WI38 (cell line): Measurements from ENCODE around the gene KRT13.

Experiments used
- H3K4me3 ChIP-seq: 2 replicates; pipeline ENCODE4 v1.5.1; 2011; ENCODE audit warnings: low read depth, mild to moderate bottlenecking, control low read depth, low read length
- CTCF ChIP-seq: IDR thresholded peaks from 2 replicates; pipeline ENCODE4 v1.5.1; 2012; ENCODE audit warnings: low read depth, mild to moderate bottlenecking, control low read depth, low read length

KRT13 gene

GRCh38 chr17:41522301-41523224 lies 17.2 kb upstream of the KRT13 start:
- no peak for TF ChIP-seq CTCF
- H3K4me3 ChIP-seq = no peak overlapping the region

DNA sequence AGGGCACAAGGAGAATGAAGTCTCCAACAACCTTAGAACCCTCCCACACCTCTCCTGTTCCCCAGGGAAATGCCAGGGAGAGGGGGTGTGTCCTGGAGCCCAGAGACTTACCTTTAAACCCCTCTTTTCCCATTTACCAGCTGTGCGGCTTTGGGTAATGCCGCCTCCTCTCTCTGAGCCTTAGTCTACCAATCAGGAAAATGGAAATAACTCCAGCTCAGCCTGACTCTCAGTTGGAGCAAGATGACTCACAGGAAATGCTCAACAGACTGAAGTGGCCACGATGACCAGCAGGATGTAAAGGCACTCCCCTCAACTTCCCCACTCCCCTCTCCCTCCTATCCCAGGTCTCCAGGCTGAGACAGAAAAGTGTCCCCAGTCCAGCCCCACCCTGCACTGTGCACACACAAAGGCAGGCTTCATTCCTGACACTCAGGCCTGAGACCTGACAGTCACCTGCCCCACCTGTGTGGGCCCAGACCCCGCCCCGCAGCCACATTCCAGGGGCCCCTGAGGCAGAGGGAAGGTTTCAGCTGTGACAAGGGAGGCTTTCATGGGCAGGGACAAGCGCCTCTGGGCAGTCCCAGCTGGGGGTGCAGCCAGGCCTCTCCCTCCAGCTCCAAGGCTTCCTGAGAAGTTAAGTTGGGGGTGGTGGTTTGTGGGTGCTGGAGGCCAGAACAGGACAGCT lies 16.3 kb upstream of the KRT13 start:
- no peak overlapping the region for H3K4me3 ChIP-seq
- no peak for TF ChIP-seq CTCF

- no peak for TF ChIP-seq CTCF
- no peak overlapping the region for H3K4me3 ChIP-seq
These were observed 15.6 kb upstream of the KRT13 start for GRCh38 chr17:41520821-41521521.

DNA sequence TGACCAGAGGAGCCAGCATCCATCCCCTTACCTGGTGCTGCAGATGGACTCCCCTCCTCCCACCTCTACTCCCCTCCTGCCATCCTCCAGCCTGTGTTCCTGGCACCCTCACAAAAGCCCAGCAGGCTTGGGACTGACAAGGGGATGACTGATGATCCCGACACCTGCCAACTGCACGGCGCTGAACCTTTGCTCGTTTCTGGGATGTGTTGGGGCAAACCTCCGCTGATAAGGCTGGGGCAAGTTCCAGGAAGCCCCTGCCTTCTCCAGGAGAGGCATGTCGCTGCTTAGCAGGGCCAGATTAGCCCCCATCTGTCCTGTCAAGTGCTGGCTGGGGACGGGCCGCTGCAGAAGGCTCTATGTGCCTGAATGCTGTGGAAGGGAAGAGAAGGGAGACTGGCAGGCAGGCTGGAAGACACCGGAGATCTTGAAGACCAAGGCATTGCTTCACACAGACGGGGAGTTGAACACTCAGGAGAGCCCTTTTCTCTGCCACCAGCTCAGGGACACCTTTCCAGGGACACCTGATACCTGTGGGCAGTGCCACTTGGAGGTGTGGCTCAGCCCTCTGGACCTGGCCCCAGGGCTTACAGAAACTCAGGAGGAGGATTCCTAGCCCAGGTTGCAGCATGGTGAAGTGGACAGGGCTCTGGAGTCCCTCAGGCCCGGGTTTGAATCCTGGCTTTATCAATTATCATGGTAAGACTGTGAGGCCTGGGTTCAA lies 14.3 kb upstream of the KRT13 start:
- no peak for TF ChIP-seq CTCF
- no peak overlapping the region for H3K4me3 ChIP-seq

- H3K4me3 ChIP-seq = no peak within 1 kb of the TSS
- TF ChIP-seq CTCF = no peak
These were observed 13.5 kb upstream of the KRT13 start, which contains the start of gene KRT15 for GRCh38 chr17:41518789-41519449. KRT15 (minus strand) TSS chr17:41518890; CDS start chr17:41518827, 63 bp downstream.

DNA sequence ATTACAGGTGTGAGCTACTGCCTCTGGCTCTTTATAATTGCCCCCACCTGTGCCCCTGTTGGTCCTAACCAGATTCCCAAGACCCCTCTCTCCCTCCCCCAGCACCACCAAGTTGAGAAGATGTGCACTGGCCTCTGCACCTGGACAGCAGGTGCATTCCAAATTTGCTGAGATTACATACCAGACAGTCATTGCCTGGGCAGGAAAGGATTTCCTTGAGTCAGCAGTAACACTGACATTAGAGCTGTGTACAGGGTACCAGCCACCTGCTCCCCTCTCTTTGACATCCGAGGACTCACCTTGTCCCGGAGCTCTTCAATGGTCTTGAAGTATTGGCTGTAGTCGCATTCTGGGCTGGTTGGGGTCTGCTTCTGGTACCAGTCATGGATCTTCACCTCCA lies 12.6 kb upstream of the KRT13 start:
- no peak for TF ChIP-seq CTCF
- H3K4me3 ChIP-seq = no peak overlapping the region
